ENCODE data around the gene CAMK4.

CAMK4 gene

DNA sequence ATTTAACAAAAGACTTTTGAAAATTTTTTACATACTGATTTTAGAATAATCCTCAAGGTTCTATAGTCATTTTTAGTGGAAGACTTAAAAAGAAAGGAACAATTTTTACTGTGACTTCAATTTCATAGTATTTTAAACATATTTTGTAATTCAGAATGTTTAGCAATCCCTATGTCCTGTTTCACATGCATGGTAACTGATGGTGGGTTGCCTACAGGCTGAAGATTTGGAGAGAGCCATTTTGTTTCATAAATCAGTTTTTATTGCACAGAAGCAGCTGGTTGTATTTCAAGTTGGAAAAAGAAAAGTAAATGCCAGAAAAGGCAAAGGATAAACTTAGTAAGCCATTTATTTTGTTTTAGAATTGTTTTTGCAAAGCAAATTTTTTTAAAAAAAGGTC, 264.2 kb downstream of the CAMK4 start:
- no peak overlapping the region for H3K4me3 ChIP-seq (ENCODE audit: low read length, poor library complexity, severe bottlenecking)
- H3F3A ChIP-seq (ENCODE audit: low read depth) = no peaks in the 10 kb centered on the region
- no peaks in the 10 kb centered on the region for H3K27me3 ChIP-seq (ENCODE audit: insufficient read depth, low read length, poor library complexity, severe bottlenecking)
- H2AFZ ChIP-seq (ENCODE audit: low read length) = no peak overlapping the region
- H3K36me3 ChIP-seq (ENCODE audit: insufficient read depth, low read length) = peaks cover 10% of the 10 kb centered on the region; the same call in 1 of the 2 replicates
- H3K4me2 ChIP-seq (ENCODE audit: low read depth, low read length, poor library complexity, severe bottlenecking) = no peak overlapping the region
- no peaks in the 10 kb centered on the region for H3K79me2 ChIP-seq (ENCODE audit: insufficient read depth, low read length)
- H3K9me2 ChIP-seq (replicated peaks; ENCODE audit: low read depth, low read length) = no peaks in the 10 kb centered on the region
- no peak overlapping the region for H3K9ac ChIP-seq (ENCODE audit: low read depth, low read length, poor library complexity, severe bottlenecking)
- no peaks in the 10 kb centered on the region for H4K20me1 ChIP-seq (ENCODE audit: insufficient read depth, low read length, poor library complexity, severe bottlenecking)
- no peaks in the 10 kb centered on the region for H3K4me1 ChIP-seq (ENCODE audit: insufficient read depth, low read length, poor library complexity, severe bottlenecking)
- no peaks in the 10 kb centered on the region for H3K9me3 ChIP-seq (ENCODE audit: insufficient read depth, low read depth, low read length)
- no peak for TF ChIP-seq EZH2phosphoT487 (IDR thresholded peaks at IDR 0.05; ENCODE audit: borderline replicate concordance)
- TF ChIP-seq CTCF (conservative IDR thresholded peaks at IDR 0.05; ENCODE audit: low read length) = no peak

DNA sequence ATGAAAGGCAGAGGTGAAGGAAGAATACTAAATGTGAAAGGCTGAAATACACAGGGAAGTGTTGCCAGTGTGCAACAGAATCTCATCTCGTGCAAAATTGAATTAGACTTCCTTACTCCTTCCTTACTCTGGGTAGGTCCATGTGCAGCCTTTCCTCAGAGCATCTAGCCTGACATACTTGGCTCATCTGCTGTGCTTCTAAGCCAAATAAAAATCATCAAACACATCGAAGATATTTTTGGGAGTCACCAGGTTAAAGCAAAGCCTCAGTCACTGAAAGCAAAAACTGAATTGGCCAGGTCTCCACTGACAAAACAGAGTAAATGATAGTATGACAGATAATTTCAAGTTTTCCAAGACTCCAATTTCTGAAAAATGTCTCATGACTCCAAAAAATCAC, 268.8 kb downstream of the CAMK4 start:
- H3K36me3 ChIP-seq (ENCODE audit: insufficient read depth, low read length) = peaks cover 13% of the 10 kb centered on the region; the same call in 1 of the 2 replicates
- TF ChIP-seq CTCF (conservative IDR thresholded peaks at IDR 0.05; ENCODE audit: low read length) = no peak
- TF ChIP-seq EZH2phosphoT487 (IDR thresholded peaks at IDR 0.05; ENCODE audit: borderline replicate concordance) = no peak
- no peak overlapping the region for H2AFZ ChIP-seq (ENCODE audit: low read length)
- H3K4me3 ChIP-seq (ENCODE audit: low read length, poor library complexity, severe bottlenecking) = no peak overlapping the region
- peaks cover 3% of the 10 kb centered on the region for H4K20me1 ChIP-seq (ENCODE audit: insufficient read depth, low read length, poor library complexity, severe bottlenecking)
- H3K9me3 ChIP-seq (ENCODE audit: insufficient read depth, low read depth, low read length) = no peaks in the 10 kb centered on the region
- no peak overlapping the region for H3K9ac ChIP-seq (ENCODE audit: low read depth, low read length, poor library complexity, severe bottlenecking)
- H3K4me2 ChIP-seq (ENCODE audit: low read depth, low read length, poor library complexity, severe bottlenecking) = no peak overlapping the region
- no peaks in the 10 kb centered on the region for H3K27me3 ChIP-seq (ENCODE audit: insufficient read depth, low read length, poor library complexity, severe bottlenecking)
- H3F3A ChIP-seq (ENCODE audit: low read depth) = no peaks in the 10 kb centered on the region
- no peaks in the 10 kb centered on the region for H3K9me2 ChIP-seq (replicated peaks; ENCODE audit: low read depth, low read length)
- no peaks in the 10 kb centered on the region for H3K79me2 ChIP-seq (ENCODE audit: insufficient read depth, low read length)
- no peaks in the 10 kb centered on the region for H3K4me1 ChIP-seq (ENCODE audit: insufficient read depth, low read length, poor library complexity, severe bottlenecking)

GRCh38 chr5:111494355-111494999, 270.3 kb downstream of the CAMK4 start:
- Histone ChIP-seq H4K20me1 (ENCODE audit: insufficient read depth, low read length, poor library complexity, severe bottlenecking) (peaks cover 3% of the 10 kb centered on the region), H3K9me3 (ENCODE audit: insufficient read depth, low read depth, low read length) (no peaks in the 10 kb centered on the region), H3K36me3 (ENCODE audit: insufficient read depth, low read length) (peaks cover 27% of the 10 kb centered on the region; the same call in 1 of the 2 replicates), H3K9ac (ENCODE audit: low read depth, low read length, poor library complexity, severe bottlenecking) (no peak overlapping the region), H3K27me3 (ENCODE audit: insufficient read depth, low read length, poor library complexity, severe bottlenecking) (no peaks in the 10 kb centered on the region), H3F3A (ENCODE audit: low read depth) (no peaks in the 10 kb centered on the region), H3K9me2 (replicated peaks; ENCODE audit: low read depth, low read length) (no peaks in the 10 kb centered on the region), H2AFZ (ENCODE audit: low read length) (no peak overlapping the region), H3K79me2 (ENCODE audit: insufficient read depth, low read length) (no peaks in the 10 kb centered on the region), H3K4me2 (ENCODE audit: low read depth, low read length, poor library complexity, severe bottlenecking) (no peak overlapping the region), H3K4me3 (ENCODE audit: low read length, poor library complexity, severe bottlenecking) (no peak overlapping the region), H3K4me1 (ENCODE audit: insufficient read depth, low read length, poor library complexity, severe bottlenecking) (no peaks in the 10 kb centered on the region)
- TF ChIP-seq EZH2phosphoT487 (IDR thresholded peaks at IDR 0.05; ENCODE audit: borderline replicate concordance) = no peak
- TF ChIP-seq CTCF (conservative IDR thresholded peaks at IDR 0.05; ENCODE audit: low read length) = no peak
